Keratinocyte (primary cell): ENCODE results near the gene POP4.
A peak's percentile ranks its signal among the peaks of the same experiment; 100 is the strongest.

ENCODE experiments used
- EZH2 ChIP-seq: IDR thresholded peaks from one replicate; pipeline ENCODE4 v1.6.1; 2012; ENCODE audit warnings: inconsistent platforms, mild to moderate bottlenecking, low read length, moderate library complexity
- TF ChIP-seq, protein P1 (sequence below), 3 experiments: IDR thresholded peaks in 1 of 3; conservative IDR thresholded peaks in 1 of 3; optimal IDR thresholded peaks in 1 of 3; 2 replicates in 2 of 3; 3 replicates in 1 of 3; pipeline versions ENCODE3 to v1.5.1; 2011; ENCODE audit warnings: low read length in 3 of 3, mild to moderate bottlenecking in 3 of 3, moderate library complexity in 2 of 3, control low read depth in 1 of 3, inconsistent platforms in 1 of 3; ENCODE audit not compliant: insufficient read depth in 2 of 3; ENCODE audit errors: extremely low read depth in 1 of 3

DNA sequence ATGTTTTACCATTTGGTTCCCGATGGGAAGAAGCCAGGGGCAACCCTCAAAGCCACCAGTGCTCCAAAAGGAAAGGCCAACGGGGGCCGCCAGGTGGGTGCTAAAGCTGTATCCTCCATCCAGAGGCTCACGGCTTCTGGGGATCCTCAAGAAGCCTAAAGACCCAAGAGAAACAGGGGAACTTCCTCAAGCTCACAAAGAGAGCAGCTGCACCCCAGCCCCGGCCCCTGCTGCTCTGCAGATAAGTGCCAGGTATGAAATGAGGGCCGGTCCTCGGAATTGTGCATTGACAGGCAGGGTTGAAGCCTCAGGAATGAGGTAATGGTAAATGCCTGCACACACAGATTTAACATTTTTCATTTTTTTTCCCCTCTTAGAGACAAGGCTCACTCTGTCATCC lies 8.0 kb upstream of the POP4 start:
- TF ChIP-seq, protein P1, sequence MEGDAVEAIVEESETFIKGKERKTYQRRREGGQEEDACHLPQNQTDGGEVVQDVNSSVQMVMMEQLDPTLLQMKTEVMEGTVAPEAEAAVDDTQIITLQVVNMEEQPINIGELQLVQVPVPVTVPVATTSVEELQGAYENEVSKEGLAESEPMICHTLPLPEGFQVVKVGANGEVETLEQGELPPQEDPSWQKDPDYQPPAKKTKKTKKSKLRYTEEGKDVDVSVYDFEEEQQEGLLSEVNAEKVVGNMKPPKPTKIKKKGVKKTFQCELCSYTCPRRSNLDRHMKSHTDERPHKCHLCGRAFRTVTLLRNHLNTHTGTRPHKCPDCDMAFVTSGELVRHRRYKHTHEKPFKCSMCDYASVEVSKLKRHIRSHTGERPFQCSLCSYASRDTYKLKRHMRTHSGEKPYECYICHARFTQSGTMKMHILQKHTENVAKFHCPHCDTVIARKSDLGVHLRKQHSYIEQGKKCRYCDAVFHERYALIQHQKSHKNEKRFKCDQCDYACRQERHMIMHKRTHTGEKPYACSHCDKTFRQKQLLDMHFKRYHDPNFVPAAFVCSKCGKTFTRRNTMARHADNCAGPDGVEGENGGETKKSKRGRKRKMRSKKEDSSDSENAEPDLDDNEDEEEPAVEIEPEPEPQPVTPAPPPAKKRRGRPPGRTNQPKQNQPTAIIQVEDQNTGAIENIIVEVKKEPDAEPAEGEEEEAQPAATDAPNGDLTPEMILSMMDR (optimal IDR thresholded peaks at IDR 0.05 in 1 of 3, IDR thresholded peaks at IDR 0.05 in 1 of 3, conservative IDR thresholded peaks at IDR 0.05 in 1 of 3; ENCODE audit: extremely low read depth in 1 of 3, insufficient read depth in 2 of 3, low read length in 3 of 3), result no peak
- TF ChIP-seq EZH2, result peak; percentile 10
